Heart right ventricle (tissue), 16 donors: ENCODE results near the gene FAM89B. TPM values are rescaled to one million over a fixed set of nuclear protein-coding genes. Genes with fewer than 3 reads are reported as not detected.
A peak's percentile ranks its signal among the peaks of the same experiment; 100 is the strongest.
"Not testable (repeated sequence)": the region's sequence is repeated elsewhere in the genome, so short reads cannot be mapped to it uniquely, and the experiment has no call there.

Experiments
- ATAC-seq, 8 donors: fragments of 200-7000 bp; cut with Tn5 transposase; one replicate each; pipeline ENCODE4 v1.9.1; 2020; ENCODE audit warnings: mild to moderate bottlenecking in 8 of 8, moderate library complexity in 8 of 8, moderate number of reproducible peaks in 1 of 8
- DNase-seq, 2 donors: peaks; one replicate each; pipeline ENCODE4 v3.0.0-alpha.2; 2020
- H3K27ac ChIP-seq, 10 donors: fragments of 200-600 bp; sonication (generic) in 2 of 10; one replicate each; pipeline versions ENCODE4 v1.5.0 to v1.8.0; 2020 to 2022; ENCODE audit warnings: mild to moderate bottlenecking in 3 of 10
- H3K27me3 ChIP-seq, 7 donors: fragments of 200-600 bp; one replicate each; pipeline ENCODE4 v1.8.0; 2021 to 2022; ENCODE audit warnings: mild to moderate bottlenecking in 2 of 7
- H3K36me3 ChIP-seq, 9 donors: fragments of 200-600 bp; sonication (generic) in 1 of 9; one replicate each; pipeline versions ENCODE4 v1.5.0 to v1.8.0; 2020 to 2022; ENCODE audit warnings: mild to moderate bottlenecking in 2 of 9
- H3K4me1 ChIP-seq, 9 donors: fragments of 200-600 bp; sonication (generic) in 1 of 9; one replicate each; pipeline versions ENCODE4 v1.5.0 to v1.8.0; 2020 to 2022; ENCODE audit warnings: mild to moderate bottlenecking in 4 of 9
- H3K4me3 ChIP-seq, 10 donors: fragments of 200-600 bp; sonication (generic) in 2 of 10; one replicate each; pipeline versions ENCODE4 v1.5.0 to v1.8.0; 2020 to 2022; ENCODE audit warnings: mild to moderate bottlenecking in 7 of 10, moderate library complexity in 2 of 10
- H3K9me3 ChIP-seq, 11 donors: fragments of 200-600 bp in 10 of 11; sonication (generic) in 2 of 11; one replicate each; pipeline versions ENCODE4 v1.5.0 to v1.8.0; 2013 to 2022; ENCODE audit warnings: mild to moderate bottlenecking in 2 of 11, control low read depth in 1 of 11, moderate library complexity in 1 of 11
- WGBS, 2 donors: extraction: QIAGEN DNeasy Blood & Tissue Kit; methylation state at CpG; one replicate each; pipeline ENCODE4 v1.1.7; 2013; ENCODE audit warnings: inconsistent platforms in 1 of 2; 5-methylcytosine and 5-hydroxymethylcytosine counted together
- intact Hi-C, 10 donors: fragments of 100-400 bp; cut with DNase I; formaldehyde crosslinking; loops; one replicate each; pipeline versions ENCODE4 v1.11.1 to v1.14.2; 2022
- polyA plus RNA-seq, 2 donors: library from polyadenylated mRNA; stranded (reverse); fragments of 200-250 nt; gene quantifications; one replicate each; pipeline ENCODE4 v1.2.3, GENCODE V29; 2013
- total RNA-seq, 10 donors: library from RNA; stranded (reverse); fragmentation: NEBNext Ultra II Directional in 3 of 10; extraction: Animal tissue kit (Norgen Biotek cat#: 25700) in 3 of 10; gene quantifications; one replicate each; pipeline versions ENCODE4 v1.2.1 to v1.2.4, GENCODE V29; 2021 to 2023
- TF ChIP-seq, protein P1 (sequence below), 9 donors: fragments of 200-600 bp; sonication (generic) in 2 of 9; IDR thresholded peaks; one replicate each; pipeline versions ENCODE4 v1.5.0 to v1.8.0; 2021 to 2022; ENCODE audit warnings: antibody characterized with exemption in 9 of 9, mild to moderate bottlenecking in 5 of 9, moderate library complexity in 1 of 9
- donor health status: Arrhythmogenic right ventricular cardiomyopathy.
- donor health status: ischemic (EF 13 %, LVEDD 7.1; RV severe dilation, severe dysfunction).
- donor health status: healthy with polysubstance abuse.
- donor health status: DM: no; HTN: yes; CAD: no.
- donor health status: DM: no; HTN: no; CAD: no.
- donor health status: ischemic (EF 25% LVEDD 6.9; RV normal size, moderate dysfunction).
- donor health status: ischemic (EF 25% LVEDD 5.7; RV mildly dilated, moderate dysfunction).
- donor health status: healthy.
- donor health status: DM: yes; HTN: yes; CAD: no.
- donor health status: Ischemic cardiomyopathy.
- donor health status: ischemic (EF 35%, LVEDD 5.7; RV mildly dilated, moderate dysfunction).
- donor health status: nonischemic (EF 11% LVEDD 7.7; RV severe dilation, severe dysfunction).
- donor health status: DM: yes; HTN: yes; CAD: no.
- donor health status: PGD.
- donor health status: ischemic (EF 29% LVEDD 5.4; RV normal size, mild dysfunction).
- donor health status: nonischemic (EF 23%, LVEDD 6.1; RV moderate dilation, normal function).

The FAM89B gene
- total and polyA plus RNA-seq, 12 donors = 21.2 to 55.7 (median 33.8) TPM

- ATAC-seq (no peak), DNase-seq (no peak)
- H3K9me3 ChIP-seq = no peaks in the 10 kb centered on the region
- TF ChIP-seq, protein P1, sequence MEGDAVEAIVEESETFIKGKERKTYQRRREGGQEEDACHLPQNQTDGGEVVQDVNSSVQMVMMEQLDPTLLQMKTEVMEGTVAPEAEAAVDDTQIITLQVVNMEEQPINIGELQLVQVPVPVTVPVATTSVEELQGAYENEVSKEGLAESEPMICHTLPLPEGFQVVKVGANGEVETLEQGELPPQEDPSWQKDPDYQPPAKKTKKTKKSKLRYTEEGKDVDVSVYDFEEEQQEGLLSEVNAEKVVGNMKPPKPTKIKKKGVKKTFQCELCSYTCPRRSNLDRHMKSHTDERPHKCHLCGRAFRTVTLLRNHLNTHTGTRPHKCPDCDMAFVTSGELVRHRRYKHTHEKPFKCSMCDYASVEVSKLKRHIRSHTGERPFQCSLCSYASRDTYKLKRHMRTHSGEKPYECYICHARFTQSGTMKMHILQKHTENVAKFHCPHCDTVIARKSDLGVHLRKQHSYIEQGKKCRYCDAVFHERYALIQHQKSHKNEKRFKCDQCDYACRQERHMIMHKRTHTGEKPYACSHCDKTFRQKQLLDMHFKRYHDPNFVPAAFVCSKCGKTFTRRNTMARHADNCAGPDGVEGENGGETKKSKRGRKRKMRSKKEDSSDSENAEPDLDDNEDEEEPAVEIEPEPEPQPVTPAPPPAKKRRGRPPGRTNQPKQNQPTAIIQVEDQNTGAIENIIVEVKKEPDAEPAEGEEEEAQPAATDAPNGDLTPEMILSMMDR (IDR thresholded peaks at IDR 0.05) = no peak
- intact Hi-C loops = no loop called here
- H3K4me3 ChIP-seq = no peak overlapping the region
- H3K27ac ChIP-seq = no peak overlapping the region
- peaks cover 0 to 8% (median 0%) of the 10 kb centered on the region in 9 donors for H3K36me3 ChIP-seq
- H3K27me3 ChIP-seq = peaks cover 0 to 6% (median 0%) of the 10 kb centered on the region in 7 donors
- H3K4me1 ChIP-seq = peaks cover 15 to 63% (median 29%) of the 10 kb centered on the region in 9 donors
- WGBS, 2 donors = 89 to 90% methylated on average over 8 of the region's 9 CpGs
Measured at GRCh38 chr11:65562788-65563187, 9.6 kb upstream of the FAM89B start.

DNA sequence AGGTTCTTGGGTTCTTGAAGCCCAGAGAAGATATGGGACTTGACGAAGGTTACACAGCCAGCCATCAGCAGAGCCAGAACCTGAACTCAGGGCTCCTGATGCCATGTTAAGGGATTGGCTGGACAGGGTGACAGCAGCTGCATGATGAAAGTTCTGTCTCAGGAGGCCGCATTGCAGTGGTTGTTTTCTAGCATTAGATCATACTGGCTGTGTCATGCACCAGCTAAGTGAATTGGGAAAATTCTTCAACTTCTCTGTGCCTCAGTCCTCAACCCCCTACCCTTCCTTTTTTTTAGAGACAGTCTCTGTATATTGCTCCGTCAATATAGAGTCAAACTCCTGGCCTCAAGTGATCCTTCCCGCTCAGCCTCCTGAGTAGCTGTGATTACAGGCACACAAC is 8.7 kb upstream of the FAM89B start:
- 96% methylated on average over 4 of the region's 4 CpGs for WGBS, 2 donors
- peaks cover 15 to 63% (median 35%) of the 10 kb centered on the region in 9 donors for H3K4me1 ChIP-seq

GRCh38 chr11:65564879-65565559 is 7.3 kb upstream of the FAM89B start:
- intact Hi-C loops, DNase-seq, H3K4me3 ChIP-seq, H3K9me3 ChIP-seq, ATAC-seq, H3K27me3 ChIP-seq: not testable (repeated sequence)
- peaks cover 3 to 60% (median 31%) of the 10 kb centered on the region in 9 donors for H3K4me1 ChIP-seq
- H3K36me3 ChIP-seq = peaks cover 0 to 16% (median 0%) of the 10 kb centered on the region in 9 donors
- peak overlapping the region in 1 of 10 donors; percentile 77 for H3K27ac ChIP-seq
- 89 to 92% methylated on average over 12 of the region's 12 CpGs for WGBS, 2 donors

More for the DNA sequence above, 8.7 kb upstream of the FAM89B start:
- no peak for DNase-seq
- Histone ChIP-seq H3K9me3 (no peaks in the 10 kb centered on the region), H3K36me3 (peaks cover 0 to 12% (median 0%) of the 10 kb centered on the region in 9 donors), H3K27ac (peak overlapping the region in 1 of 10 donors; percentile 19), H3K4me3 (no peak overlapping the region), H3K27me3 (peaks cover 0 to 6% (median 0%) of the 10 kb centered on the region in 7 donors)
- TF ChIP-seq, protein P1 (IDR thresholded peaks at IDR 0.05) = no peak
- intact Hi-C loops = no loop called here
- ATAC-seq = no peak

DNA sequence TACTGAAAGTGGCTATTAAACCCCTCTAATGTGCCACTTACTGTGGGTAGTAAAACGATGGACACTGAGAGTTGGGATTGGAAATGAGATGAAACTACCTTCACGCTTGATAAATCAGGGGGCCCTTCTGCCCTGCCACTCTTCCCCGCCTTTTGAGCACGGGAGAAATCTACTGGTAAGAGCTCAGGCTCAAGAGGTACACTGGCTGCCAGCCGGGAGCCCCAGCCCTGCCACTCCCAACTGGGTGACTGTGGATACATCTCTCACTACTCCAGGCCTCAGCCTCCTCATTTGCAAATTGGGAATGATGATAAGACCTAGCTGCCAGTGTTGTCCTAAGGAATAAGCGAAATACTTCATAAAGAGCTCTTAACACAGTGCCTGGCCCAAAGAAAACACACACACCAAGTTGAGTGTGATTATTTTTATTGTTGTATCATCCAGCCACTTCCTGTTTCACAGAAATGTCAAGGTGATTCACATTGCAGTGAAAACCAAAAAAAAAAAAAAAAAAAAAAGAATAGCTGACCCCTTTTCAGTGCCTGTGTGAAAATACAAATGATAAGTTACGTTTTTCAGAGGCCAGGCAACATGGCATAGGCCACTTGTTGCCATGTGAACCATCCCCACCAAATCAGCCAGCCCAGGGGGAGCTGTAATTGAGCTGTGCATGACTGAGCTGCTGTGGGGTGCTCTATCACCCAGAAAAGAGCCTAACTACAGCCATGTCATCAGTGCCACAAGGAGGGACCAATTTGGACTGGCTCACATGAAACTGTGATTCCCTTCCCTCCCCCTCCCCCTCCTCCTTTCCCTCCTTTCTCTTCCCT is 6.5 kb upstream of the FAM89B start:
- Histone ChIP-seq H3K9me3 (no peaks in the 10 kb centered on the region), H3K4me1 (peaks cover under 1 to 56% (median 27%) of the 10 kb centered on the region in 9 donors), H3K27ac (peak overlapping the region in 1 of 10 donors; percentile 77), H3K4me3 (no peak overlapping the region), H3K27me3 (no peaks in the 10 kb centered on the region), H3K36me3 (peaks cover 0 to 16% (median 0%) of the 10 kb centered on the region in 9 donors)
- DNase-seq (no peak), ATAC-seq (no peak)
- WGBS, 2 donors = 88% methylated on average over 7 of the region's 7 CpGs
- intact Hi-C loops = no loop called here
- TF ChIP-seq, protein P1 (IDR thresholded peaks at IDR 0.05) = no peak
